ENCODE measurements around the gene SRRM3. TPM values are rescaled to one million over a fixed set of nuclear protein-coding genes. Genes with fewer than 3 reads are reported as not detected.

The SRRM3 gene
- total and polyA plus RNA-seq, 12 donors: 5.6 to 140 (median 33.3) TPM

DNA sequence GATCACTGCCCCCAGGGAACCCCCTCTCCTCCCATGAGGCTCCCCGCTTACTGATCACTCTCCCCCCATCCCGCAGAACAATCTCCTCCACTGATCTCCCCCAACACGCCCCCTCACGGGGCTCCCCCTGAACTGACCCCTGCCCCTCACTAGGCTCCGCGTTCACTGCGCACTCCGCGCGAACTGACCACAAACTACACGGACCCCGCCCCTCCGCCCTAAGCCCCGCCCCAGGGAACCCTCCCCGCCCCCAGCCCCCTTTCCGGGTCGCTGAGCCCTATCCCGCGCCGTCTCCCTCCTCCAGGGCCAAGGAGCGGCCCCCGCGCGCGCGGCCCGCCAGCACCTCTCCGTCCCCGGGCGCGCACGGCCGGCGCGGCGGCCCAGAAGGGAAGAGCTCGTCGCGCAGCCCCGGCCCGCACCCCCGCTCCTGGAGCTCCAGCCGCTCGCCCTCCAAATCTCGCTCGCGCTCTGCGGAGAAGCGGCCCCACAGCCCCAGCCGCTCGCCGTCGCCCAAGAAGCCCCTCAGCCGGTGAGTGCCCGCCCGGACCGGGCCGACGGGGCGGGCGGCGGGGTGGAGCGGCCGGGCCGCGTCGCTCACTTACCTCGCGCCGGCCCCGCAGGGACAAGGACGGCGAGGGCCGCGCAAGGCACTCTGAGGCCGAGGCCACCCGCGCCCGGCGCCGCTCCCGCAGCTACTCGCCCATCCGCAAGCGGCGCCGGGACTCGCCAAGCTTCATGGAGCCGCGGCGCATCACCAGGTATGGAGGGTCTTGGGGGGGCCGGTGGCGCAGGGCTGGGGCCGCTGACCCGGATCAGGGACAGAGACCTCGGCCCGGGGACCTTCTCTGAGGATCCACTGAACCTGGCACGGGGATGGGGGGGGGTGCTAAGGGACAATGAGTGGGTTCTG, 80.9 kb downstream of the SRRM3 start:
- peak overlapping the region in 2 of 5 donors; percentile 38 to 68 for H3K27ac ChIP-seq
- DNase-seq: peak in 5 of 7 donors; percentile 45 to 69 (median 63)
- peaks cover 0 to 8% of the 10 kb centered on the region in 2 donors for H3K4me1 ChIP-seq (replicated peaks in 1 of 2)
- peak overlapping the region in 2 of 4 donors; percentile 22 to 77 for H3K4me3 ChIP-seq
- intact Hi-C loops (cut with DNase I): no loop called here
- TF ChIP-seq CTCF (IDR thresholded peaks at IDR 0.05): no peak
- peak; percentile 26 to 37 for TF ChIP-seq POLR2A (IDR thresholded peaks at IDR 0.05)
- 1 to 17% (median 3%) methylated on average over 1 to 95 of the region's 98 CpGs for WGBS, 4 donors
- H3K27me3 ChIP-seq: no peaks in the 10 kb centered on the region
- no peaks in the 10 kb centered on the region for H3K36me3 ChIP-seq (replicated peaks in 1 of 2)
- H3K9me3 ChIP-seq (replicated peaks in 1 of 3): no peaks in the 10 kb centered on the region

GRCh38 chr7:76283254-76284159, 81.8 kb downstream of the SRRM3 start:
- WGBS, 4 donors: 66 to 85% (median 78%) methylated on average over 5 to 17 of the region's 17 CpGs
- no peak for DNase-seq
- no peak for TF ChIP-seq POLR2A (IDR thresholded peaks at IDR 0.05)
- TF ChIP-seq CTCF (IDR thresholded peaks at IDR 0.05): no peak
- Histone ChIP-seq H3K36me3 (replicated peaks in 1 of 2) (no peaks in the 10 kb centered on the region), H3K4me3 (peak overlapping the region in 1 of 4 donors; percentile 77), H3K27ac (peak overlapping the region in 1 of 5 donors; percentile 68), H3K9me3 (replicated peaks in 1 of 3) (no peaks in the 10 kb centered on the region), H3K27me3 (no peaks in the 10 kb centered on the region), H3K4me1 (replicated peaks in 1 of 2) (peaks cover 0 to 8% of the 10 kb centered on the region in 2 donors)
- intact Hi-C loops (cut with DNase I): no loop called here

GRCh38 chr7:76285604-76286374, 84.1 kb downstream of the SRRM3 start:
- Histone ChIP-seq H3K27me3 (no peaks in the 10 kb centered on the region), H3K4me3 (no peak overlapping the region), H3K4me1 (replicated peaks in 1 of 2) (peaks cover under 1 to 6% of the 10 kb centered on the region in 2 donors), H3K9me3 (replicated peaks in 1 of 3) (no peaks in the 10 kb centered on the region), H3K27ac (no peak overlapping the region), H3K36me3 (replicated peaks in 1 of 2) (no peaks in the 10 kb centered on the region)
- 85 to 88% (median 87%) methylated on average over 14 to 29 of the region's 29 CpGs for WGBS, 4 donors
- TF ChIP-seq POLR2A (IDR thresholded peaks at IDR 0.05): no peak
- no peak for TF ChIP-seq CTCF (IDR thresholded peaks at IDR 0.05)
- intact Hi-C loops (cut with DNase I): no loop called here
- no peak for DNase-seq
